ENCODE data around the gene KRT6C. TPM values are rescaled to one million over a fixed set of nuclear protein-coding genes. Genes with fewer than 3 reads are reported as not detected.
"Not testable (repeated sequence)": the region's sequence is repeated elsewhere in the genome, so short reads cannot be mapped to it uniquely, and the experiment has no call there.

The KRT6C gene
- total RNA-seq, 2 donors from 2014 or later: not detected

DNA sequence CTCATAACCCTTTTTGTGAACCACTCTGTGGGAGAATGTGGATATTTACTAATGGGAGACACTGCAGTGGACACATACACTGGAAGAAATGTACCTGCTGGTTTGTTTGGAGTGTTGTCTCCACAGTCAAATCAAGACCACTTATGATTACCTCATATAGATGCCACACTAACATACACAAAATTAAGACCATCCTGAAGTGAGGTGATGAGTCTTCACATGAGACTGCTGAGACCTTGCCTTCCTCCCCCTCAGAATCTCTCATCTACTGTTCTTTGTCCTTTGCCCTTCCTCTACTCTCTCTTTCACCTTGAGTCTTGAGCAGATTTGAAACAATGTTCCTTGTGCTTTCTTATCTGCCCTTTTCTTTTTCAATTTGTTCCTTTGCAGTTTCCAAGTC, 15.1 kb upstream of the KRT6C start:
- no peak for DNase-seq
- H3K27me3 ChIP-seq: no peaks in the 10 kb centered on the region
- intact Hi-C loops (cut with DNase I): no loop called here
- H3K9me3 ChIP-seq: no peaks in the 10 kb centered on the region
- no peak for TF ChIP-seq POLR2A (IDR thresholded peaks at IDR 0.05)
- TF ChIP-seq, protein P1, sequence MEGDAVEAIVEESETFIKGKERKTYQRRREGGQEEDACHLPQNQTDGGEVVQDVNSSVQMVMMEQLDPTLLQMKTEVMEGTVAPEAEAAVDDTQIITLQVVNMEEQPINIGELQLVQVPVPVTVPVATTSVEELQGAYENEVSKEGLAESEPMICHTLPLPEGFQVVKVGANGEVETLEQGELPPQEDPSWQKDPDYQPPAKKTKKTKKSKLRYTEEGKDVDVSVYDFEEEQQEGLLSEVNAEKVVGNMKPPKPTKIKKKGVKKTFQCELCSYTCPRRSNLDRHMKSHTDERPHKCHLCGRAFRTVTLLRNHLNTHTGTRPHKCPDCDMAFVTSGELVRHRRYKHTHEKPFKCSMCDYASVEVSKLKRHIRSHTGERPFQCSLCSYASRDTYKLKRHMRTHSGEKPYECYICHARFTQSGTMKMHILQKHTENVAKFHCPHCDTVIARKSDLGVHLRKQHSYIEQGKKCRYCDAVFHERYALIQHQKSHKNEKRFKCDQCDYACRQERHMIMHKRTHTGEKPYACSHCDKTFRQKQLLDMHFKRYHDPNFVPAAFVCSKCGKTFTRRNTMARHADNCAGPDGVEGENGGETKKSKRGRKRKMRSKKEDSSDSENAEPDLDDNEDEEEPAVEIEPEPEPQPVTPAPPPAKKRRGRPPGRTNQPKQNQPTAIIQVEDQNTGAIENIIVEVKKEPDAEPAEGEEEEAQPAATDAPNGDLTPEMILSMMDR (IDR thresholded peaks at IDR 0.05): no peak
- no peak overlapping the region for H3K4me3 ChIP-seq
- ATAC-seq: no peak
- no peak overlapping the region for H3K27ac ChIP-seq
- no peaks in the 10 kb centered on the region for H3K4me1 ChIP-seq
- no peaks in the 10 kb centered on the region for H3K36me3 ChIP-seq (replicated peaks in 1 of 2; ENCODE audit: insufficient read depth in 1 of 2, low read depth in 2 of 2)

DNA sequence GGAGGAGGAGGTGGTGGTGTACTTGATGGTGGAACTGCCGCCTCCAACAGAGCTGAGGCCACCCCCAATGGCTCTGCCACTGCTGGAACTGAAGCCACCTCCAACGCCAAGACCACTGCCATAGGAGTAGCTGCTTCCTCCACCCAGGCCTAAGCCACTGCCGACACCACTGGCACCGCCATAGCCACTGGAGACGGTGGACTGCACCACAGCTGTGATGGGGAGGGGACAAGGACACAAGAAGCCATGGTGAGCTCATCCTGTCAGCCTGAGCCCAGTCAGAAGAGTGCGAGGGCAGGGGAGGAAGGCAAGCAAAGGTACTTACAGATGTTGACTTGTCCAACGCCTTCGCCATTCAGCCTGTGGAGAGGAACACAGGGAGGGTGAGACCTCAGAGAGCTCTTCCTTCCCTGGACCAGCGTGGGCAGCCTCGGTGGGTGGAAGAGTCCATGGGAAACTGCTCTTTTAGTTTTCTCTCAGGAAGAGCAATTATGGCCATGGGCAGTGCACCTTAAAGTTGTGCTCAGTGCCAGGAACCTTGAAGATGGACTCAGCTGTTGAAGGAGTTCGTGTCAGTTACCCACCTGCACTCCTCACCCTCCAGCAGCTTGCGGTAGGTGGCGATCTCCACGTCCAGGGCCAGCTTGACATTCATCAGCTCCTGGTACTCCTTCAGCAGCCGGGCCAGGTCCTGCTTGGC, 14.3 kb upstream of the KRT6C start:
- intact Hi-C loops (cut with DNase I); H3K4me3 ChIP-seq; H3K27me3 ChIP-seq; DNase-seq; H3K4me1 ChIP-seq; ATAC-seq; H3K36me3 ChIP-seq (replicated peaks in 1 of 2; ENCODE audit: insufficient read depth in 1 of 2, low read depth in 2 of 2); H3K27ac ChIP-seq; H3K9me3 ChIP-seq: not testable (repeated sequence)
- 75 to 85% methylated on average over 6 to 11 of the region's 15 CpGs for WGBS, 2 donors

DNA sequence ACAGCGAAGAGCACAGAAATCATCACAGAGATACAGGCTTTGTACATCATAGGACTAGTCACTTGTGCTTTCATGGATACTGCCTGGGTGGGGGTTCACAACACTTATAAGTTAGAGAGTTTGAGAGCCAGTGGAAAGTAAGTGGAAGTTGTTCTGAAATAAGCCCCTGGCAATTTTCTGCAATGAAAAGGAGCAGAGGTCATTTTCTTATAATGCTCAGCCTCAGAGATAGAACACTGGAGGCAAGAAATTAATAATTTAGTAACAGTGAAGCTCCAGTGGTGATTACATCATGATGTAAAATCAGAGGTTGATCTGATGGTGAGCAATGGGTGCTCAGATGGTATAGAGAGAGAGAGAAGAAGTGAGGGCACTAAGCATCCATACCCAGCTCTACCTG, 13.6 kb upstream of the KRT6C start:
- no peaks in the 10 kb centered on the region for H3K36me3 ChIP-seq (replicated peaks in 1 of 2; ENCODE audit: insufficient read depth in 1 of 2, low read depth in 2 of 2)
- no peaks in the 10 kb centered on the region for H3K27me3 ChIP-seq
- no peak overlapping the region for H3K4me3 ChIP-seq
- TF ChIP-seq, protein P1 (IDR thresholded peaks at IDR 0.05): no peak
- TF ChIP-seq POLR2A (IDR thresholded peaks at IDR 0.05): no peak
- ATAC-seq: no peak
- 37 to 50% methylated on average over 1 of the region's 1 CpG for WGBS, 2 donors
- no peaks in the 10 kb centered on the region for H3K9me3 ChIP-seq
- intact Hi-C loops (cut with DNase I): no loop called here
- H3K4me1 ChIP-seq: no peaks in the 10 kb centered on the region
- no peak overlapping the region for H3K27ac ChIP-seq
- no peak for DNase-seq

DNA sequence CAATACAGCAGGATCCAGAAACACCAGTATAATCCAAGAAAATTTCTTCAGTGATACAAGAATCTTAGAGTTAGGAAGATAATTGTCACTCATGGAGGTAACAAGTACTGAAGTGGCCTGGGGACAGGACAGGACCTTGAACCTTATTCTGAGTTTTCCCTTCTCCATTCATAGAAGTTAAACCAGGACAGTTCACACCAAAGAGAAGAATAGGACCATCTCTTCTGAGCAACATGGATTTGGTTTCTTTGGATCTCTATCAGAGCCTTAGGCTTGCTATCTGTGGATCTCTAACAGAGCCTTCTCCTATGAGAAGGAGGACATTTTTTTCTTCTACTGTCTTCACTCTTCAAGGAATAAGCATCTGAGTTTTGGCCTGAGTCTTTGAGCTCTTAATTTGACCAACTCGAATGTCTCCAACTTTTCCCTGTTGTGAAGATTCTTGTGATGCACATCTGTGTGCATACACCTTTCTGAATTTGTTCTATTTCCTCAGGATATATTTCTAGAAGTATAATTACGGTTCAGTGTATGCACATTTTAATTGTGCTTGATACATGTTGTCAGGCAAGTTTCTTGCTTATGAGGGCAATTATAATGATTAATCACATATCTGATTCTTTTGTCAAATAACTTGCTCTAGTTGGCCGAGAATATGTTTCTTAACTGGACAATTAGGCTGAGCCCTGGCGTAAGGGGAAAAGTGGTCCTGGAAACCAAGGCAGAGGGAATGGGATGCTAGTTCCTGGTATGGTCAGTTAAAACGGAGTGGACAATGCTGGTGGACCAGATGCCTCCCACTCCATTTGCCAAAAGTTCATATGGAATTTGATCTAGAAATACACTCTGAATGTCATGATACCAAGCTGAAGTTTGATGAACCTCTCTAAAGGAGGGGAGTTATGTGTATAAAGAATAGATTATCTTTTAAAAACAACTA, 12.8 kb upstream of the KRT6C start:
- no peak overlapping the region for H3K4me3 ChIP-seq
- intact Hi-C loops (cut with DNase I): no loop called here
- no peaks in the 10 kb centered on the region for H3K27me3 ChIP-seq
- no peak for TF ChIP-seq POLR2A (IDR thresholded peaks at IDR 0.05)
- TF ChIP-seq, protein P1 (IDR thresholded peaks at IDR 0.05): no peak
- H3K27ac ChIP-seq: no peak overlapping the region
- 60 to 71% methylated on average over 5 of the region's 5 CpGs for WGBS, 2 donors
- H3K9me3 ChIP-seq: no peaks in the 10 kb centered on the region
- ATAC-seq (no peak), DNase-seq (no peak)
- H3K36me3 ChIP-seq (replicated peaks in 1 of 2; ENCODE audit: insufficient read depth in 1 of 2, low read depth in 2 of 2): no peaks in the 10 kb centered on the region
- H3K4me1 ChIP-seq: no peaks in the 10 kb centered on the region

DNA sequence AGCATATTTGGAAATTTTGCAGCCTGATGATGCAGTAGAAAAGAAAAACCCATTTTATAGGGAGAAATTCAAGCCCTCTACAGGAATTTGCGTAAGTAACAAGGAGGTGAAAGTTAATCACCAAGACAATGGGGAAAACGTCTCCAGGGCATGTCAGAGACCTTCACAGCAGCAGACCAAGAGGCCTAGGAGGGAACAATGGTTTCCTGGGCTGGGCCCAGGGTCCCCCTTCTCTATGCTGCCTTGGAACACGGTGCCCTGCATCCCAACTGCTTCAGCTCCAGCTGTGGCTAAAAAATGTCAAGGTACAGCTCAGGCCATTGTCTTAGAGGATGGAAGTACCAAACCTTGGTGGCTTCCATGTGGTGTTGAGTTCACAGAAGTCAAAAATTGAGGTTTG, 6.5 kb upstream of the KRT6C start:
- no peaks in the 10 kb centered on the region for H3K4me1 ChIP-seq
- no peaks in the 10 kb centered on the region for H3K27me3 ChIP-seq
- H3K36me3 ChIP-seq (replicated peaks in 1 of 2; ENCODE audit: insufficient read depth in 1 of 2, low read depth in 2 of 2): no peaks in the 10 kb centered on the region
- no peak for DNase-seq
- no peak overlapping the region for H3K4me3 ChIP-seq
- no peak overlapping the region for H3K27ac ChIP-seq
- intact Hi-C loops (cut with DNase I): no loop called here
- ATAC-seq: no peak
- no peak for TF ChIP-seq POLR2A (IDR thresholded peaks at IDR 0.05)
- TF ChIP-seq, protein P1 (IDR thresholded peaks at IDR 0.05): no peak
- no peaks in the 10 kb centered on the region for H3K9me3 ChIP-seq
- WGBS, 2 donors: 51 to 54% methylated on average over 3 of the region's 3 CpGs
